Activated CD8-positive, alpha-beta memory T cell treated with anti-CD3 and anti-CD28 coated beads for 1 hour (primary cell): ENCODE data around the gene MFSD8.
"Not testable (repeated sequence)": the region's sequence is repeated elsewhere in the genome, so short reads cannot be mapped to it uniquely, and the experiment has no call there.

ENCODE experiments used
- DNase-seq, 2 donors: peaks; one replicate each; pipeline ENCODE4 v3.0.0-alpha.2; 2020; ENCODE audit warnings: low read depth in 1 of 2; ENCODE audit errors: extremely low read depth in 1 of 2

MFSD8 gene, protein sequence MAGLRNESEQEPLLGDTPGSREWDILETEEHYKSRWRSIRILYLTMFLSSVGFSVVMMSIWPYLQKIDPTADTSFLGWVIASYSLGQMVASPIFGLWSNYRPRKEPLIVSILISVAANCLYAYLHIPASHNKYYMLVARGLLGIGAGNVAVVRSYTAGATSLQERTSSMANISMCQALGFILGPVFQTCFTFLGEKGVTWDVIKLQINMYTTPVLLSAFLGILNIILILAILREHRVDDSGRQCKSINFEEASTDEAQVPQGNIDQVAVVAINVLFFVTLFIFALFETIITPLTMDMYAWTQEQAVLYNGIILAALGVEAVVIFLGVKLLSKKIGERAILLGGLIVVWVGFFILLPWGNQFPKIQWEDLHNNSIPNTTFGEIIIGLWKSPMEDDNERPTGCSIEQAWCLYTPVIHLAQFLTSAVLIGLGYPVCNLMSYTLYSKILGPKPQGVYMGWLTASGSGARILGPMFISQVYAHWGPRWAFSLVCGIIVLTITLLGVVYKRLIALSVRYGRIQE

GRCh38 chr4:127965062-127965802, at the start of gene MFSD8, which contains the start of gene ABHD18:
MFSD8 (minus strand) TSS chr4:127965173; CDS start chr4:127965133, 40 bp downstream.
ABHD18 (plus strand) TSS chr4:127965406; CDS start chr4:127982956, 17,550 bp downstream.
- peak; percentile 98 to 99 for DNase-seq

- DNase-seq: no peak
Measured at GRCh38 chr4:128009428-128009827, 44.5 kb upstream of the MFSD8 start.

DNA sequence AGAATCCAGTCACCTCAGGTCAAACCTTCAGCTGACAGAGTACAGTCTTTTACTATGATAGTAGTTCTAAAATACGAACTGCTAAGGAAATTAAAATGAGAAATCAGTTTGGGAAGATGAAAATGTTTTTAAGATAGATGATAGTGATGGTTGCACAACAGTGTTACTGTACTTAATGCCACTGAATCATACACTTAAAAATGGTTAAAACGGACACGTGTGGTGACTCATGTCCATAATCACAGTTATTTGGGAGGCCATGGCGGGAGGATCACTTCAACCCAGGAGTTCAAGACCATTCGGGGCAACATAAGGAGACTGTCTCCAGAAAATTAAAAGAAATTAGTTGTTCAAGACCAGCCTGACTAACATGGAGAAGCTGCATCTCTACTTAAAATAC, 41.6 kb upstream of the MFSD8 start:
- no peak for DNase-seq

DNA sequence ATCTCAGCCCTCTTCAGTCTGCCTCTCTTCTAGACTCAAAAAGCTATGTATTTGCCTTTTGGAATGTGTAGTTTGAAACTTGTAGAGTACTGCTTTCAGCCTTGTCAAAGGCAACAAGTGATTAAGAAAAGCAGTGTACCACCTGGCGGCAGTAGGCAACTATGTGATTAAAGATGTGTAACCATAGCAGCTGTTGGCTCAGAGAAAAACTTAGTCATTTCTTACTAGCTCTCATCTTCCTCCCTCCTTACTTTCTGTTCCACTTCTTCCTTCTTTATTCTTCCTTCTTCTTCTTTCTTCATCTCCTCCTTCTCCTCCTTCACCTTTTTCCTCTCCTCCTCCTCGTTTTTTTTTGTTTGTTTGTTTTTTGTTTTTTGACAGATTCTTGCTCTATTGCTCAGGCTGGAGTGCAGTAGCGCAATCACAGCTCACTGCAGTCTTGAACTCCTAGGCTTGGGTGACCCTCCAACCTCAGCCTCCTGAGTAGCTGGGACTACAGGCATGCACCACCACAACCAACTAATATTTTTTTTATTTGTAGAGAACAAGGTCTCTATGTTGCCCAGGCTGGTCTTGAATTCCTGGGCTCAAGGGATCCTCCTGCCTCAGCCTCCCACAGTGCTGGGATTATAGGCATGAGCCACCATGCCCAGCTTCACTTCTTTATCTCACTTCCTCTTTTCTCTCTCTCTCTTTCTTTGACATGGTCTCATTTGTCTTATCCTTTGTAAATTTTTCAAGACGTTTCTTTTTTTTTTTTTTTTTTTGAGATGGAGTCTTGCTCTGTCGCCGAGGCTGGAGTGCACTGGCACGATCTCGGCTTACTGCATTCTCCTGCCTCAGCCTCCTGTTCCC, 32.8 kb upstream of the MFSD8 start:
- no peak for DNase-seq

DNA sequence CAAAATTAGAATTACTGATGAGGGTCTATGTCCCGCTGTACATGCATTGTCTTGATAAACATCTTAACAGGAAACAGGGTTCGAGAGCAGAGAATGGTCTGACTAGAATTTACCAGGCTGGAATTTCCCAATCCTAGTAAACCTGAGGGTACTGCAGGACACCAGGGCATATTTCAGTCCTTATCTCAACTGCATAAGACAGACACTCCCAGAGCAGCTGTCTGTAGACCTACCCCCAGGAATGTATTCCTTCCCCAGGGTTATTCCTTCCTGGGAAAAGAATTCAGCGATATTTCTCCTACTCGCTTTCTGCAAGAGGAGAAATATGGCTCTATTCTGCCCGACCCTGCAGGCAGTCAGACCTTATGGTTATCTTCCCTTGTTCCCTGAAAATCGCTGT, 31.5 kb upstream of the MFSD8 start:
- not testable (repeated sequence) for DNase-seq

DNA sequence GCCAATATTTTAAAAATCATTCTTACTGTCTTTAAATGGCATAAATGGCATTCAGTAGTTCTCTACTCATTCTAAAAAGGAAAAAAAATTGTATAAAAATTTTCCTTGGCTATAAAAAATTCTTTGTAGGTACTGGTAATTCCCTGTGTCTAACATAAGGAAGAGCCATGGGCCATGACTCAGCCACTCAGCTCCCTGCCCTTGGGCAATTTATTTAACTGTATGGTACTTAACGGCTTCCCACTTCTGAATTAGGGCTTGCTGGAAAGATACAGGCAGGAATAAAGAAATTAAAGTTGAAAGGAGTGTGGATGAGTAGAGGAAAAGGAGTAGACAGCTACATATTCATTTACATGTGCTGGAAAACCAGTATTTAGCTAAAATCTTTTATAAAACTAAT, 30.8 kb upstream of the MFSD8 start:
- no peak for DNase-seq

DNA sequence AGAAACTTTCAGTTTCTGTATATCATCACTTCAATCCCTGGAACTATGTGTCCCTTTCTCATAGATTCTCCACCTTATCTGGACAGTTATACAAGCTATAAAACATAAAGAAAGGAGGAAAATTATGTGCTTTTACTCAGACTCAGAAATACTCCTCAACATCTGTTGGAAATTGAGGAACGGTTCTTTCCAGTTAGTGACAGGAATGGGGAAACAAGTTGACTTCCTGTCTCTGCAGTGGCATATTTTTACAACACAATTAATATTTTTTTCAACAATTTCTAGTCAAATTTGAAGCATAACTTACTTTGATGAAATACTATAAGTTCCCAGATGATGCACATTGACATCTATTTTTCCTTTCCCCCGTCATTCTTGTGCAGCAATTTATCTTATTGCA, 28.2 kb upstream of the MFSD8 start:
- no peak for DNase-seq

DNA sequence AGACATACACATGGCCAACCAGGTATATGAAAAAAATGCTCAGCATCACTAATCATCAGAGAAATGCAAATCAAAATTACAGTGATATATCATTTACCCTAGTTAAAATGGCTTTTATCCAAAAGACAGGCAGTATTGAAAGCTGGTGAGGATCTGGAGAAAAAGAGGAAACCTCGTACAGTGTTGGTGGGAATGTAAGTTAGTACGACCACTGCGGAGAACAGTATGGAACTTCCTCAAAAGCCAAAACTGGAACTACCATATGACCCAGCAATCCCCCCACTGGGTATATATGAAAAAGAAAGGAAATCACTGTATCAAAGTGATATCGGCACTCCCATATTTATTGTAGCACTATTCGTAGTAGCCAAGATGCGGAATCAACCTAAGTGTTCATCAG, 23.7 kb upstream of the MFSD8 start:
- no peak for DNase-seq

DNA sequence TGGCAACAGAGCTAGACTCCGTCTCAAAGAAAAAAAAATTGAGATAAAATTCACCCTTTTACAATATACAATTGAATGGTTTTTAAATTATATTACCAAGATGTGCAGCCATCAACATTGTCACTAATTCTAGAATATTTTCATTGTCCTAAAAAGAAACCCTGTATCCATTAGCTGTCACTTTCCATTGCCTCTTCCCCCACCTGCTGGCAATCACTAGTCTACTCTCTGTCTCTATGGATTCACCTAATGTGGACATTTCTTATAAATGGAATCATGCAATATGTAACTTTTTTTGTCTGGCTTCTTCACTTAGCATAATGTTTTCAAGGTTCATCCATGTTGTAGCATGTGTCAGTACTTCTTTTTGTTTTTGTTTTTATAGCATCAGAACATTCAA, 21.0 kb upstream of the MFSD8 start:
- DNase-seq: no peak

- DNase-seq: no peak
Measured at GRCh38 chr4:127982445-127982844, 17.5 kb upstream of the MFSD8 start.

DNA sequence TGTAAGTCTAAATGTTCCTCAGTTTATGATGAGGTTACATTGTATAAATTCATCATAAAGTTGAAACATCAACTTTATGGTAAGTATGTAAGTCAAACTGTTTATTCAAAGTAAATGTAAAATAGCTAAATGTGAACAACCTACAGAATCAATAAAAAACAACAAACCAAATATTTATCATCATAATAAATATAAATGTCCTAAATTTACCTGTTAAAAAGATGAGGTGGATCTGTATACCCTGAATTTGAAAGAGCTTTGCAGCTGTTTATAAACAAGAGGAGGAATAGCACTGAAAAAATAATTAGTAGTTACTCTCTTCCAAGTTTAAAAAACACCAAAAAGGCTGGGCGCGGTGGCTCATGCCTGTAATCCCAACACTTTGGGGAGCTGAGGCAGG, 14.0 kb upstream of the MFSD8 start:
- DNase-seq: no peak

- DNase-seq: no peak
Measured at GRCh38 chr4:127975121-127975770, 10.3 kb upstream of the MFSD8 start.

DNA sequence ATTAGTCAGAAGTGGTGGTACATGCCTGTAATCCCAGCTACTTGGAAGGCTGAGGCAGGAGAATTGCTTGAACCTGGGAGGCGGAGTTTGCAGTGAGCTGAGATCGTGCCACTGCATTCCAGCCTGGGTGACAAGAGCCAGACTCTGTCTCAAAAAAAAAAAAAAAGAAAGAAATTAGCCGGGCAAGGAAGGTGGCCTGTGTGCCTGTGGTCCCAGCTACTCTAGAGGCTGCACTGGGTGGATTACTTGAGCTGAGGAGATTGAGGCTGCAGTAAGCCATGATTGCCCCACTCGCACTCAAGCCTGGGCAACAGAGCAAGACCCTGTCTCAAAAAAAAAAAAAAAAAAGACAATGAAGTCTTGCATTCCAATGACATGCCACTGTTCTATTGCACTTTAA, 6.0 kb upstream of the MFSD8 start:
- not testable (repeated sequence) for DNase-seq

DNA sequence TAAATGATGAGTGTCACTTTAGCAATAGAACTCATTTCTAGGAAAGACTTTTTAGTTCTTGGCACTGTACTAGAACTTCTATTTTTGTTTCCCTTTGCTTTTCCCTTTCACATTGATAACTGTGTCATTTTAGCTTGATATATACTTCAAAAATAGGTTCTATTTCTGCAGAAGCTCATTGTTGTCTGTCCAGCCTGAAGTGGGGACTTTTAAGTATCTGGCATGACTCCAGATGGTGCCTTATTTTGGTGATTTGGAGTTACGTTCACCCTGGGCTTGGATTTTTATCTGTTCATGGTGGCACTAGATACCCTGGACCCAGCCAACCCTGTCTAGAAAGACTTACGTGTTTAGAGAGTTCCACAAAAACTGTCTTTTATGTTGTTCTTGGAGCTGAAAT, 3.6 kb upstream of the MFSD8 start:
- no peak for DNase-seq

- no peak for DNase-seq
Measured at GRCh38 chr4:127967141-127967775, 2.3 kb upstream of the MFSD8 start.

DNA sequence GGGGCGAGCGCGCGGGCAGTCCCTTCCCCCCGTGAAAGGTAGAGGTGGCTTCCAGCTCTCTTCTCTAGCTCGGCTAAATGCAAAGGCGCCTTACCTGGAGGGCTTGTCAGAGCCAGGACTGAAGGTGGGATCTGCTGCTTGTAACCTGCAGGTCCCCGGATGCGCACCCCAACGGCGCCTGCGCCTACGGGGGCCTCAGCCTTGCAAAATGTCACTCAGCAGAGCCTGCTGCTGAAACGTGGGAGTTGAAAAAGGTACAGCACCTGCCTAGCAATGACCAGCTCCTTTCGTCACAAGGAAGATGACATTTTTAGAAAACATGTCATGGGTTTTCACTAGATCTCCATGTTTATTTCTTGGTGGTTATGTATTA, 816 bp upstream of the MFSD8 start:
- DNase-seq: peak; percentile 32 to 58

DNA sequence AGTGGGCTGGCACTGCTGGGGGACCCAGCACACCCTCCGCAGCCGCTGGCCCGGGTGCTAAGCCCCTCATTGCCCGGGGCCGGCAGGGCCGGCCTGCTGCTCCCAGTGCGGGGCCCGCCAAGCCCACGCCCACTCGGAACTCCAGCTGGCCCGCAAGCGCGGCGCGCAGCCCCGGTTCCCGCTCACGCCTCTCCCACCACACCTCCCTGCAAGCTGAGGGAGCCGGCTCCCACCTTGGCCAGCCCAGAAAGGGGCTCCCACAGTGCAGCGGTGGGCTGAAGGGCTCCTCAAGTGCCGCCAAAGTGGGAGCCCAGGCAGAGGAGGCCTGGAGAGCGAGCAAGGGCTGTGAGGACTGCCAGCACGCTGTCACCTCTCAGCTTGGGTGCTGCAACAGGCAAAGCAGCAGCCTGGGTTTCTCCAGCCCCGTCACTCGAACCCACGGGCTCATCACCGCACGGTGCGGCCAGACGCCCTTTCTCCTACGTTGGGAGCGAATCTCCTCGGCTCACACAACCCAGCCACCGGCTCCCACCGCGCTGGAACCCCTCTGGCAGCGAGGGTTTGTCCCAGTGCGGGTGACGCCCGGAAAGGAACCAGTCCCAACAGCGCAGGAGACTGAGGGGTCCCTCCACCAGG, 429 bp downstream of the MFSD8 start:
- not testable (repeated sequence) for DNase-seq

DNA sequence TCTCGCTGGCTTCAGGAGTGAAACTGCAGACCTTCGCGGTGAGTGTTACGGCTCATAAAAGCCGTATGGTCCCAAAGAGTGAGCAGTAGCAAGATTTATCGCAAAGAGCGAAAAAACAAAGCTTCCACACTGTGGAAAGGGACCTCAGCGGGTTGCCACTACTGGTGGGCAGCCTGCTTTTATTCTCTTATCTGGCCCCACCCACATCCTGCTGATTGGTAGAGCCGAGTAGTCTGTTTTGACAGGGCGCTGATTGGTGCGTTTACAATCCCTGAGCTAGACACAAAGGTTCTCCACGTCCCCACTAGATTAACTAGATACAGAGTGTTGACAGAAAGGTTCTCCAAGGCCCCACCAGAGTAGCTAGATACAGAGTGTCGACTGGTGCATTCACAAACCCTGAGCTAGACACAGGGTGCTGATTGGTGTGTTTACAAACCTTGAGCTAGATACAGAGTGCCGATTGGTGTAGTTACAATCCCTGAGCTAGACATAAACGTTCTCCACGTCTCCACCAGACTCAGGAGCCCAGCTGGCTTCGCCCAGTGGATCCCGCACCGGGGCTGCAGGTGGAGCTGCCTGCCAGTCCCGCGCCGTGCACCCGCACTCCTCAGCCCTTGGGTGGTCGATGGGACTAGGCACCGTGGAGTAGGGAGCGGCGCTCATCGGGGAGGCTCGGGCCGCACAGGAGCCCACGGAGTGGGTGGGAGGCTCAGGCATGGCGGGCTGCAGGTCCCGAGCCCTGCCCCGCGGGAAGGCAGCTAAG, 1.2 kb downstream of the MFSD8 start:
- DNase-seq: not testable (repeated sequence)

DNA sequence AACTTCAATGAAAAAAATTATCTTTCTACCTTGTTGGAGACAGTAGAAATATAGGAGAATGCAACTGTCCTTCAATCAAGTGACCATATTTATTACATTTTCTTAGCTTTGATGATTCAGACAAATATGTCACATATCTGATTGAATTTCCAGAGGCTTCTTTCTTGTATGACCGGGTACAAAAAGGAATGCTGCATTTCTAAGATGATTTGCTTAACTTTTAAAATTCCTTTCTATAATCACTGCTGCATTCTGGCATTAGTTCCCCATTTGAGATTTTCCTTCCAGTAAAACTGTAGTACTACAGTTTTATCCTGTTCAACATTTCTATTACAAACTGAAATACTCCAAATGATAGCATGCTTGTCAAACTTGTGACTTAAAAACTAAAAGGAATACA, 5.2 kb downstream of the MFSD8 start:
- no peak for DNase-seq
